HepG2 (cell line): ENCODE data around the gene LUZP2. TPM values are rescaled to one million over a fixed set of nuclear protein-coding genes. Genes with fewer than 3 reads are reported as not detected.

Source experiments
- ATAC-seq: fragments of 200-7000 bp; cut with Tn5 transposase; 3 replicates; pipeline ENCODE4 v1.9.1; 2020; ENCODE audit warnings: mild to moderate bottlenecking, moderate library complexity
- BruUV-seq: library from RNA; stranded (reverse); fragments of 400-500 nt; replicated peaks from 2 replicates; lab custom pipeline; 2021; lab: Mats Ljungman, UMichigan
- CTCF ChIA-PET: fragments of 300-600 bp; formaldehyde crosslinking; extraction: SDS; loops from one replicate; lab custom pipeline; 2021; ENCODE audit warnings: low total read pairs, inconsistent platforms, low intra/inter-chr PET ratio; lab: Yijun Ruan, JAX
- POLR2A ChIA-PET: fragments of 350-600 bp; sonication (Branson Sonifier 250); formaldehyde crosslinking; loops from one replicate; lab custom pipeline; 2020; ENCODE audit warnings: antibody characterized with exemption, inconsistent platforms; lab: Yijun Ruan, JAX
- DNase-seq: peaks from one replicate; pipeline ENCODE4 v3.0.0-alpha.2; 2015; ENCODE audit warnings: low spot score
- FAIRE-seq: peaks from 3 replicates; lab custom pipeline; 2011; peaks lifted over from hg19 to GRCh38; lab: Jason Lieb, UNC
- H2AFZ ChIP-seq: one replicate; pipeline ENCODE4 v1.6.1; 2011; ENCODE audit warnings: low read length, inconsistent platforms
- H3K27ac ChIP-seq: fragments of 300-600 bp; 3 replicates; pipeline ENCODE4 v1.8.0; 2011; ENCODE audit warnings: mixed run types, mild to moderate bottlenecking, mixed read lengths, low read length, inconsistent platforms; ENCODE audit not compliant: insufficient read depth; ENCODE audit errors: extremely low read length
- H3K27me3 ChIP-seq, 2 experiments: fragments of 200-600 bp in 1 of 2; 2 replicates in 1 of 2; 3 replicates in 1 of 2; pipeline versions ENCODE4 v1.6.0 to v1.8.0; 2011; ENCODE audit warnings: low read length in 2 of 2, mild to moderate bottlenecking in 2 of 2, moderate library complexity in 2 of 2, inconsistent platforms in 1 of 2; ENCODE audit not compliant: insufficient read depth in 2 of 2, control insufficient read depth in 1 of 2
- H3K36me3 ChIP-seq, 2 experiments: fragments of 200-600 bp in 1 of 2; replicated peaks in 1 of 2; 2 replicates in 1 of 2; 3 replicates in 1 of 2; pipeline versions ENCODE4 v1.5.1 to v1.8.0; 2011; ENCODE audit warnings: low read length in 2 of 2, inconsistent platforms in 1 of 2; ENCODE audit not compliant: insufficient read depth in 2 of 2, control insufficient read depth in 1 of 2
- H3K4me1 ChIP-seq: 2 replicates; pipeline ENCODE4 v1.5.1; 2012; ENCODE audit warnings: low read length, inconsistent platforms; ENCODE audit not compliant: insufficient read depth
- H3K4me2 ChIP-seq: 2 replicates; pipeline ENCODE4 v1.6.0; 2011; ENCODE audit warnings: low read depth, low read length, inconsistent platforms
- H3K4me3 ChIP-seq, 3 experiments: fragments of 200-600 bp in 1 of 3; sonication (generic), shearing (Covaris generic) in 1 of 3; replicated peaks in 1 of 3; 2 replicates each; pipeline ENCODE4 v1.5.1; 2011 to 2016; ENCODE audit warnings: low read length in 3 of 3, inconsistent platforms in 2 of 3, low read depth in 2 of 3, mild to moderate bottlenecking in 2 of 3, control low read depth in 1 of 3, mixed read lengths in 1 of 3; ENCODE audit not compliant: insufficient read depth in 1 of 3
- H3K79me2 ChIP-seq: one replicate; pipeline ENCODE4 v1.6.1; 2011; ENCODE audit warnings: low read length, inconsistent platforms; ENCODE audit not compliant: insufficient read depth
- H3K9ac ChIP-seq: 2 replicates; pipeline ENCODE4 v1.6.0; 2011; ENCODE audit warnings: mild to moderate bottlenecking, low read depth, low read length, inconsistent platforms; ENCODE audit not compliant: insufficient read depth
- H3K9me3 ChIP-seq: 2 replicates; pipeline ENCODE4 v1.5.1; 2012; ENCODE audit warnings: mild to moderate bottlenecking, low read length
- H4K20me1 ChIP-seq: 2 replicates; pipeline ENCODE4 v1.6.0; 2011; ENCODE audit warnings: inconsistent platforms, mild to moderate bottlenecking, low read length, moderate library complexity; ENCODE audit not compliant: insufficient read depth
- HCFC1 ChIP-seq: fragments of 150-350 bp; IDR thresholded peaks from 2 replicates; pipeline ENCODE4 v1.6.1; 2014; ENCODE audit warnings: low read depth, low read length
- HMG20B ChIP-seq: conservative IDR thresholded peaks from 2 replicates; pipeline ENCODE4 v1.6.1; 2016; ENCODE audit warnings: missing genetic modification reagents, missing compliant biosample characterization
- NFIB ChIP-seq: sonication (generic); formaldehyde crosslinking; IDR thresholded peaks from 2 replicates; pipeline ENCODE4 v1.9.0; 2021; ENCODE audit warnings: missing genetic modification reagents, mild to moderate bottlenecking, borderline replicate concordance
- POLR2AphosphoS2 ChIP-seq: IDR thresholded peaks from 2 replicates; pipeline ENCODE4 v1.6.1; 2011; ENCODE audit warnings: low read depth, low read length, improper control_type of control experiment
- SRY ChIP-seq: sonication (generic); formaldehyde crosslinking; IDR thresholded peaks from 2 replicates; pipeline ENCODE4 v1.8.0; 2022; ENCODE audit warnings: mild to moderate bottlenecking, missing genetic modification reagents
- TRIM24 ChIP-seq: sonication (generic); formaldehyde crosslinking; IDR thresholded peaks from 2 replicates; pipeline ENCODE4 v1.8.0; 2022; ENCODE audit warnings: mild to moderate bottlenecking, missing genetic modification reagents
- ZNF333 ChIP-seq: sonication (generic); formaldehyde crosslinking; IDR thresholded peaks from 2 replicates; pipeline ENCODE4 v1.4.0; 2020; ENCODE audit warnings: mild to moderate bottlenecking, missing genetic modification reagents, borderline replicate concordance
- ZNF563 ChIP-seq: sonication (generic); formaldehyde crosslinking; IDR thresholded peaks from 2 replicates; pipeline ENCODE4 v1.8.0; 2022; ENCODE audit warnings: mild to moderate bottlenecking, moderate library complexity, missing genetic modification reagents
- ZNF614 ChIP-seq: IDR thresholded peaks from 2 replicates; pipeline ENCODE4 v1.6.1; 2018; ENCODE audit warnings: missing biosample characterization, missing genetic modification reagents, inconsistent platforms, borderline replicate concordance
- ZNF7 ChIP-seq: IDR thresholded peaks from 2 replicates; pipeline ENCODE4 v1.6.1; 2016; ENCODE audit warnings: missing biosample characterization, missing genetic modification reagents
- ZSCAN25 ChIP-seq: sonication (generic); formaldehyde crosslinking; IDR thresholded peaks from 2 replicates; pipeline ENCODE4 v1.8.0; 2022; ENCODE audit warnings: mild to moderate bottlenecking, missing genetic modification reagents
- WGBS: methylation state at CpG from one replicate; pipeline ENCODE4 v1.1.6; 2017; ENCODE audit warnings: low lambda C conversion rate; 5-methylcytosine and 5-hydroxymethylcytosine counted together
- in situ Hi-C: cut with HindIII; loops from 2 replicates; pipeline ENCODE4 v1.10.0; 2017; ENCODE audit warnings: low pct_unique_long_range_greater_than_20kb; ENCODE audit not compliant: extremely low pct_ligation_motif_present
- intact Hi-C: fragments of 100-400 bp; cut with micrococcal nuclease; formaldehyde crosslinking; loops from one replicate; pipeline ENCODE4 v1.10.0; 2022; ENCODE audit not compliant: unreplicated experiment
- polyA plus RNA-seq, 8 experiments: library from polyadenylated mRNA; depleted of rRNA in 3 of 8; stranded (reverse) in 7 of 8; unstranded in 1 of 8; fragments of >200 nt; fragmentation: Illumina TruSeq in 4 of 8; extraction: Trizol in 4 of 8; gene quantifications; 2 replicates each; pipeline versions ENCODE4 v1.2.1 to v1.2.3, GENCODE V29; 2011 to 2016; ENCODE audit warnings: low read depth in 4 of 8, missing spikeins in 1 of 8, mixed read lengths in 1 of 8; ENCODE audit not compliant: insufficient read depth in 1 of 8
- total RNA-seq, 5 experiments: library from RNA; depleted of rRNA; stranded (reverse); fragments of >200 nt; fragmentation: Illumina TruSeq; extraction: Trizol; gene quantifications; 2 replicates each; pipeline ENCODE4 v1.2.3, GENCODE V29; 2016; ENCODE audit warnings: low read depth in 1 of 5
- TF ChIP-seq, protein P1 (sequence below): IDR thresholded peaks from 2 replicates; pipeline ENCODE4 v1.6.1; 2016; ENCODE audit warnings: mild to moderate bottlenecking

LUZP2 gene
- total and polyA plus RNA-seq, 2 of the 13 experiments (the other 11 are each of a cell fraction or from before 2014, with no cell fraction given) = not detected

DNA sequence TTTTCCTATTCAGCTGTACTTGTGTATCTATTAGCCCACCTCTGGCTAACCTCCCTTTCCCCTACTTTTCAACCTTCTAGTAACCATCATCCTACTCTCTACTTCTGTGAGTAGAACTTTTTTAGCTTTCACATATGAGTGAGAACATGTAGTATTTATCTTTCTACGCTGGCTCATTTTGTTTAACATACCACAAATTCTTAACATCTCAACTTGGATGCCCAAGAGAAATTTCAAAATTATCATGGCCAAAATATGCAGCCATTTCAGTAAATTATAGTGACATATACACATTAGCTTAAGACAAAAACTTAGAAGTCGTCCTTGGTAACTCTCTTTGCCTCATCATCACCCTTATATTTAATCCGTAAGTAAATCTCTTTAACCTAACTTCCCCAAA, 34.7 kb downstream of the LUZP2 start (continued):
- TF ChIP-seq, protein P1, sequence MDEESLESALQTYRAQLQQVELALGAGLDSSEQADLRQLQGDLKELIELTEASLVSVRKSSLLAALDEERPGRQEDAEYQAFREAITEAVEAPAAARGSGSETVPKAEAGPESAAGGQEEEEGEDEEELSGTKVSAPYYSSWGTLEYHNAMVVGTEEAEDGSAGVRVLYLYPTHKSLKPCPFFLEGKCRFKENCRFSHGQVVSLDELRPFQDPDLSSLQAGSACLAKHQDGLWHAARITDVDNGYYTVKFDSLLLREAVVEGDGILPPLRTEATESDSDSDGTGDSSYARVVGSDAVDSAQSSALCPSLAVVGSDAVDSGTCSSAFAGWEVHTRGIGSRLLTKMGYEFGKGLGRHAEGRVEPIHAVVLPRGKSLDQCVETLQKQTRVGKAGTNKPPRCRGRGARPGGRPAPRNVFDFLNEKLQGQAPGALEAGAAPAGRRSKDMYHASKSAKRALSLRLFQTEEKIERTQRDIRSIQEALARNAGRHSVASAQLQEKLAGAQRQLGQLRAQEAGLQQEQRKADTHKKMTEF = no peak
- TF ChIP-seq ZNF333 (no peak), ZNF614 (CRISPR knock-in tag) (no peak), NFIB (CRISPR knock-in tag) (no peak), HMG20B (CRISPR knock-in tag) (no peak), ZNF563 (CRISPR knock-in tag) (no peak)

DNA sequence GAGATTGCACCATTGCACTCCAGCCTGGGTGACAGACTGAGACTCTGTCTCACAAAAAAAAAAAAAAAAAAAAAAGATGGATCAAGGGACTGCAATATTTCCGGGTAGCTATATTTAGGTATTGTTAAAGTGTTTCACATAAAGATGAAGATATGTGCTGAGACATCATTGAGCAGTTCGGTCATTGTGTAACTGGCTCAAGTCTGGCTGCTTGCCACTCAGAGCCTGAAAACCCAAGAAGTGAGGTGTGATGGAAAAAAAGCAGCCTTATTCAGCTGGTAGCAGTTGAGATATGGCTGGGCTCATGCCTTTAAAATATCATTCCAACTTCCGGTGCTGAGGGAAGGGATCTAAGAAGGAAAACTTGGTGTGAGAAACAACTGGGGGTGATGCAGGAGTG, 46.9 kb downstream of the LUZP2 start:
- no peak overlapping the region for H3K4me2 ChIP-seq
- no peak for ATAC-seq
- H2AFZ ChIP-seq = no peak overlapping the region
- BruUV-seq = no TSS peak
- DNase-seq = no peak
- H3K27ac ChIP-seq = no peak overlapping the region
- no peaks in the 10 kb centered on the region for H3K36me3 ChIP-seq
- in situ Hi-C loops = no loop called here
- TF ChIP-seq SRY (CRISPR knock-in tag) = no peak
- no peak for TF ChIP-seq TRIM24 (CRISPR knock-in tag)
- no peak for TF ChIP-seq ZSCAN25 (CRISPR knock-in tag)
- TF ChIP-seq POLR2AphosphoS2 = no peak
- no peak for TF ChIP-seq ZNF7 (CRISPR knock-in tag)
- TF ChIP-seq HCFC1 = no peak
- no peaks in the 10 kb centered on the region for H3K4me1 ChIP-seq
- no peak overlapping the region for H3K4me3 ChIP-seq
- ChIA-PET POLR2A (no interaction called here), CTCF (no interaction called here)
- no peaks in the 10 kb centered on the region for H3K27me3 ChIP-seq
- H3K79me2 ChIP-seq = no peaks in the 10 kb centered on the region
- FAIRE-seq = no peak
- WGBS = 1% methylated on average over 3 of the region's 3 CpGs
- H4K20me1 ChIP-seq = no peaks in the 10 kb centered on the region
- H3K9me3 ChIP-seq = no peaks in the 10 kb centered on the region
- no peak overlapping the region for H3K9ac ChIP-seq
- intact Hi-C loops = no loop called here
